ENCODE measurements around the gene SH3BP4. TPM values are rescaled to one million over a fixed set of nuclear protein-coding genes. Genes with fewer than 3 reads are reported as not detected.

The SH3BP4 gene
- total RNA-seq, 2 experiments from 2014 or later: 0.06 TPM; not detected in 1

- intact Hi-C loops (cut with micrococcal nuclease; ENCODE audit: unreplicated experiment): no loop called here
- Histone ChIP-seq H3K79me2 (ENCODE audit: insufficient read depth, low read depth, low read length) (no peaks in the 10 kb centered on the region), H3K4me2 (ENCODE audit: low read length) (no peak overlapping the region)
These were observed 2.8 kb downstream of the SH3BP4 start for GRCh38 chr2:234954551-234954992.

GRCh38 chr2:234955091-234955591, 3.3 kb downstream of the SH3BP4 start:
- no peaks in the 10 kb centered on the region for H3K4me1 ChIP-seq (ENCODE audit: insufficient read depth, low read length, poor library complexity, severe bottlenecking)
- H3K79me2 ChIP-seq (ENCODE audit: insufficient read depth, low read depth, low read length): no peaks in the 10 kb centered on the region
- no peak overlapping the region for H3K4me2 ChIP-seq (ENCODE audit: low read length)
- H2AFZ ChIP-seq (ENCODE audit: low read length): no peak overlapping the region
- no peaks in the 10 kb centered on the region for H3K9me3 ChIP-seq (ENCODE audit: low read length)
- DNase-seq (ENCODE audit: low spot score): no peak
- no peaks in the 10 kb centered on the region for H4K20me1 ChIP-seq (ENCODE audit: insufficient read depth, low read length)
- H3K9me2 ChIP-seq (ENCODE audit: insufficient read depth, low read length): no peaks in the 10 kb centered on the region
- no peak overlapping the region for H3K4me3 ChIP-seq (ENCODE audit: low read depth, low read length, poor library complexity, severe bottlenecking)
- POLR2A ChIA-PET: interaction anchor here (0.6 to 0.8 kb wide), 2 partner anchors 173 to 1186 kb away, joined by 3 read pairs; no protein-coding TSS in a partner anchor
- H3K27ac ChIP-seq (ENCODE audit: low read depth, low read length, poor library complexity, severe bottlenecking): no peak overlapping the region
- intact Hi-C loops (cut with micrococcal nuclease; ENCODE audit: unreplicated experiment): no loop called here
- TF ChIP-seq EZH2phosphoT487 (IDR thresholded peaks at IDR 0.05; ENCODE audit: borderline replicate concordance, low read depth, low read length) (no peak), CTCF (conservative IDR thresholded peaks at IDR 0.05; ENCODE audit: low read length) (no peak)
- H3K36me3 ChIP-seq (ENCODE audit: insufficient read depth, low read length): no peaks in the 10 kb centered on the region
- CTCF ChIA-PET (ENCODE audit: unreplicated experiment): no interaction called here
- BruUV-seq (replicated peaks): no TSS peak

More at GRCh38 chr2:234954551-234954992, 2.8 kb downstream of the SH3BP4 start:
- no peak overlapping the region for H3K4me3 ChIP-seq (ENCODE audit: low read depth, low read length, poor library complexity, severe bottlenecking)
- no peak overlapping the region for H3K27ac ChIP-seq (ENCODE audit: low read depth, low read length, poor library complexity, severe bottlenecking)
- no peak for TF ChIP-seq CTCF (conservative IDR thresholded peaks at IDR 0.05; ENCODE audit: low read length)
- no peak for TF ChIP-seq EZH2phosphoT487 (IDR thresholded peaks at IDR 0.05; ENCODE audit: borderline replicate concordance, low read depth, low read length)
- H4K20me1 ChIP-seq (ENCODE audit: insufficient read depth, low read length): no peaks in the 10 kb centered on the region
- no peaks in the 10 kb centered on the region for H3K9me3 ChIP-seq (ENCODE audit: low read length)
- no peak overlapping the region for H2AFZ ChIP-seq (ENCODE audit: low read length)
- no peaks in the 10 kb centered on the region for H3K9me2 ChIP-seq (ENCODE audit: insufficient read depth, low read length)
- POLR2A ChIA-PET: interaction anchor here (0.6 to 0.8 kb wide), 2 partner anchors 174 to 1185 kb away, joined by 3 read pairs; no protein-coding TSS in a partner anchor
- no peaks in the 10 kb centered on the region for H3K4me1 ChIP-seq (ENCODE audit: insufficient read depth, low read length, poor library complexity, severe bottlenecking)
- CTCF ChIA-PET (ENCODE audit: unreplicated experiment): no interaction called here
- BruUV-seq (replicated peaks): no TSS peak
- H3K36me3 ChIP-seq (ENCODE audit: insufficient read depth, low read length): no peaks in the 10 kb centered on the region
- DNase-seq (ENCODE audit: low spot score): no peak

- Histone ChIP-seq H3K4me3 (ENCODE audit: low read depth, low read length, poor library complexity, severe bottlenecking) (no peak overlapping the region), H4K20me1 (ENCODE audit: insufficient read depth, low read length) (no peaks in the 10 kb centered on the region), H3K4me1 (ENCODE audit: insufficient read depth, low read length, poor library complexity, severe bottlenecking) (no peaks in the 10 kb centered on the region), H3K4me2 (ENCODE audit: low read length) (no peak overlapping the region), H3K27ac (ENCODE audit: low read depth, low read length, poor library complexity, severe bottlenecking) (no peak overlapping the region), H2AFZ (ENCODE audit: low read length) (no peak overlapping the region), H3K9me3 (ENCODE audit: low read length) (no peaks in the 10 kb centered on the region), H3K9me2 (ENCODE audit: insufficient read depth, low read length) (no peaks in the 10 kb centered on the region), H3K36me3 (ENCODE audit: insufficient read depth, low read length) (no peaks in the 10 kb centered on the region), H3K79me2 (ENCODE audit: insufficient read depth, low read depth, low read length) (no peaks in the 10 kb centered on the region)
- TF ChIP-seq EZH2phosphoT487 (IDR thresholded peaks at IDR 0.05; ENCODE audit: borderline replicate concordance, low read depth, low read length): no peak
- DNase-seq (ENCODE audit: low spot score): no peak
- intact Hi-C loops (cut with micrococcal nuclease; ENCODE audit: unreplicated experiment): no loop called here
- BruUV-seq (replicated peaks): no TSS peak
- CTCF ChIA-PET (ENCODE audit: unreplicated experiment): no interaction called here
- POLR2A ChIA-PET: interaction anchor here (0.6 to 0.7 kb wide), 2 partner anchors 222 to 456 kb away, joined by 3 to 5 read pairs; no protein-coding TSS in a partner anchor
These were observed 4.2 kb downstream of the SH3BP4 start for GRCh38 chr2:234955971-234956509.
